Colonic mucosa (tissue), 4 donors: ENCODE results near the gene PLN. TPM values are rescaled to one million over a fixed set of nuclear protein-coding genes. Genes with fewer than 3 reads are reported as not detected.

Experiments used
- DNase-seq: peaks from one replicate; pipeline ENCODE4 v3.0.0-alpha.2; 2020
- H3K27ac ChIP-seq: fragments of 200-600 bp; one replicate; pipeline ENCODE4 v1.8.0; 2021
- H3K27me3 ChIP-seq: fragments of 200-600 bp; one replicate; pipeline ENCODE4 v1.8.0; 2021
- H3K36me3 ChIP-seq: fragments of 200-600 bp; one replicate; pipeline ENCODE4 v1.8.0; 2021
- H3K4me1 ChIP-seq: fragments of 200-600 bp; one replicate; pipeline ENCODE4 v1.8.0; 2021; ENCODE audit warnings: mild to moderate bottlenecking
- H3K4me3 ChIP-seq: fragments of 200-600 bp; one replicate; pipeline ENCODE4 v1.8.0; 2021
- H3K9ac ChIP-seq, 2 donors: one replicate each; pipeline ENCODE4 v1.7.0; 2013; ENCODE audit warnings: control low read depth in 2 of 2, low read depth in 2 of 2, low read length in 2 of 2
- H3K9me3 ChIP-seq: fragments of 200-600 bp; one replicate; pipeline ENCODE4 v1.8.0; 2021
- CTCF ChIP-seq: fragments of 200-600 bp; IDR thresholded peaks from one replicate; pipeline ENCODE4 v1.8.0; 2022; ENCODE audit warnings: antibody characterized with exemption, mild to moderate bottlenecking
- intact Hi-C: fragments of 100-400 bp; cut with DNase I; formaldehyde crosslinking; loops from one replicate; pipeline ENCODE4 v1.14.1; 2022
- total RNA-seq, 2 donors: library from RNA; stranded (reverse); fragmentation: NEBNext Ultra II Directional in 1 of 2; extraction: Animal tissue kit (Norgen Biotek cat#: 25700) in 1 of 2; gene quantifications; one replicate each; pipeline ENCODE4 v1.2.1, GENCODE V29; 2021
- donor health status: healthy.
- donor health status: DM: no; HTN: no; CAD: no.
- donor health status: DM: no; HTN: no; CAD: no.

The PLN gene
- total RNA-seq, 2 donors from 2014 or later: 1.3 to 24.1 TPM

DNA sequence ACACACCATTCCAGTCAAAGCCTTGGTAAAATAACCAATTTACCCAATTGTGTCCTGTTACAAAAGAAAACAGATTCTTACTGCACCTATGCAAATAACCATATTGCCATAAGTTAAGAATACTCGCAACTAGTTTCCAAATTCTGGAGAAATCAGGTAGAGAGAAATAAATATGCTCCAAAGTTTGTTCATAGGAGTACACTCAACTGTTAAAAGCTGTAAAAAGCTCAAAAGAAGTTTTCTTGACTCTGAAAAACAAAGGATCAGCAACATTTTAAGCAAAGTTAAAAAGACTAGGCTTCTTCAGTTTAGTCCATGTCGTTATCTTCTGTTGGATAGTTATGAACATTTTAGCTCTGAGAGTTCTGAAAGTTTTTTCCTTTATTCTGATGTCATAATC lies 55.3 kb downstream of the PLN start:
- no peaks in the 10 kb centered on the region for H3K4me1 ChIP-seq
- H3K9me3 ChIP-seq: no peaks in the 10 kb centered on the region
- DNase-seq: no peak
- intact Hi-C loops: no loop called here
- H3K27me3 ChIP-seq: no peaks in the 10 kb centered on the region
- H3K4me3 ChIP-seq: no peak overlapping the region
- no peak for TF ChIP-seq CTCF
- no peak overlapping the region for H3K9ac ChIP-seq
- no peaks in the 10 kb centered on the region for H3K36me3 ChIP-seq
- H3K27ac ChIP-seq: no peak overlapping the region

DNA sequence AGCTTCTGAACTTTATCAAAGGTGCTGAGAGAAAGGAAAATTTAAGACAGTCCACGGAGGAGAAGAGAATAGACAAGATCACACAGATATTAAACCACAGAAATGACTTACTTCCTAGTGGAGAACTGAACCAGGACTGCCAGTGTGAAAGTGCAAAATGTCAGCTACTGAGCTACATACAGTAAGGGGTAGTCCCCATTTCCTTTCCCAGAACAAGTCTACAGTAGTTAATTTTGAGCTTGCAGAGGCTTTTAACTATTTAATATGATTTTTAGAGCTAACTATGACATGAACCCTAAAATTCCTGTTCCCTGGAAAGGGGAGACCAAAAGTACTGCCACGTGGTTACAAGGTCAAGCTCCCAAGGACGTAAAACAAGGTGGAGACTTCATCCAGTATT lies 58.2 kb downstream of the PLN start:
- Histone ChIP-seq H3K9me3 (no peaks in the 10 kb centered on the region), H3K27me3 (no peaks in the 10 kb centered on the region), H3K4me3 (no peak overlapping the region), H3K4me1 (no peaks in the 10 kb centered on the region), H3K27ac (no peak overlapping the region), H3K36me3 (no peaks in the 10 kb centered on the region), H3K9ac (no peak overlapping the region)
- no peak for TF ChIP-seq CTCF
- DNase-seq: no peak
- intact Hi-C loops: no loop called here

- intact Hi-C loops: no loop called here
- no peak for TF ChIP-seq CTCF
- Histone ChIP-seq H3K9ac (no peak overlapping the region), H3K9me3 (no peaks in the 10 kb centered on the region), H3K4me1 (no peaks in the 10 kb centered on the region), H3K36me3 (no peaks in the 10 kb centered on the region), H3K4me3 (no peak overlapping the region), H3K27ac (no peak overlapping the region), H3K27me3 (no peaks in the 10 kb centered on the region)
- DNase-seq: no peak
These were observed 58.8 kb downstream of the PLN start for GRCh38 chr6:118606858-118607257.

Other genes starting within 250 kb of the PLN start
- gene CEP85L, start 103.3 kb downstream of the PLN start, total RNA-seq: 1 to 10 TPM; 2.9 to 3.2 TPM